Measurements from ENCODE around the gene GMEB2.

Gene GMEB2

GRCh38 chr20:63555661-63556381 lies 71.1 kb downstream of the GMEB2 start:
- no peak for DNase-seq

- no peak for DNase-seq
Measured at GRCh38 chr20:63554361-63555278, 72.3 kb downstream of the GMEB2 start.

GRCh38 chr20:63553933-63554290 lies 73.0 kb downstream of the GMEB2 start, which contains the start of gene FNDC11:
FNDC11 (plus strand) TSS chr20:63554159; CDS start chr20:63555664, 1,505 bp downstream.
- peak; percentile 71 for DNase-seq

- DNase-seq = peak; percentile 94
Measured at GRCh38 chr20:63553251-63553932, 73.5 kb downstream of the GMEB2 start.

- no peak for DNase-seq
Measured at GRCh38 chr20:63552481-63553249, 74.2 kb downstream of the GMEB2 start.

GRCh38 chr20:63551068-63551467 lies 75.8 kb downstream of the GMEB2 start:
- DNase-seq = no peak

GRCh38 chr20:63549679-63550282 lies 77.1 kb downstream of the GMEB2 start:
- DNase-seq = no peak

- no peak for DNase-seq
Measured at GRCh38 chr20:63549019-63549418, 77.9 kb downstream of the GMEB2 start.

- DNase-seq = no peak
Measured at GRCh38 chr20:63548542-63548941, 78.4 kb downstream of the GMEB2 start.

GRCh38 chr20:63547725-63548480 lies 79.0 kb downstream of the GMEB2 start, which contains the start of gene SRMS:
SRMS (minus strand) TSS chr20:63547749; CDS start chr20:63547463, 286 bp downstream.
- no peak for DNase-seq

GRCh38 chr20:63546956-63547724 lies 79.8 kb downstream of the GMEB2 start:
- DNase-seq = no peak

- no peak for DNase-seq
Measured at GRCh38 chr20:63546256-63546955, 80.5 kb downstream of the GMEB2 start.

GRCh38 chr20:63545814-63546213 lies 81.1 kb downstream of the GMEB2 start:
- no peak for DNase-seq

- no peak for DNase-seq
Measured at GRCh38 chr20:63544958-63545516, 81.9 kb downstream of the GMEB2 start.

GRCh38 chr20:63544241-63544957 lies 82.5 kb downstream of the GMEB2 start:
- no peak for DNase-seq

GRCh38 chr20:63543733-63544132 lies 83.2 kb downstream of the GMEB2 start:
- no peak for DNase-seq

GRCh38 chr20:63543131-63543530 lies 83.8 kb downstream of the GMEB2 start:
- DNase-seq = no peak

- DNase-seq = no peak
Measured at GRCh38 chr20:63542696-63543095, 84.2 kb downstream of the GMEB2 start.
